Fibroblast of the conjunctiva (primary cell): Measurements from ENCODE around the gene PKDCC.

ENCODE experiments used
- DNase-seq: peaks from one replicate; pipeline ENCODE4 v3.0.0-alpha.2; 2010; ENCODE audit warnings: low read depth

PKDCC gene

GRCh38 chr2:42050010-42050702 is 2.3 kb downstream of the PKDCC start:
- DNase-seq = no peak

- DNase-seq = no peak
Measured at GRCh38 chr2:42050703-42051542, 3.1 kb downstream of the PKDCC start.

- DNase-seq = no peak
Measured at GRCh38 chr2:42051543-42052235, 3.9 kb downstream of the PKDCC start.

- DNase-seq = no peak
Measured at GRCh38 chr2:42052702-42053481, 5.1 kb downstream of the PKDCC start.

GRCh38 chr2:42053482-42053790 is 5.6 kb downstream of the PKDCC start:
- no peak for DNase-seq

- no peak for DNase-seq
Measured at GRCh38 chr2:42053791-42054701, 6.2 kb downstream of the PKDCC start.

- no peak for DNase-seq
Measured at GRCh38 chr2:42054714-42055430, 7.1 kb downstream of the PKDCC start.

GRCh38 chr2:42055573-42056514 is 8.0 kb downstream of the PKDCC start:
- DNase-seq = no peak

GRCh38 chr2:42057159-42057901 is 9.5 kb downstream of the PKDCC start:
- DNase-seq = no peak

- DNase-seq = no peak
Measured at GRCh38 chr2:42057902-42058450, 10.2 kb downstream of the PKDCC start.

GRCh38 chr2:42059261-42059898 is 11.6 kb downstream of the PKDCC start:
- DNase-seq = no peak

GRCh38 chr2:42060028-42060427 is 12.2 kb downstream of the PKDCC start:
- no peak for DNase-seq

- no peak for DNase-seq
Measured at GRCh38 chr2:42060718-42061619, 13.1 kb downstream of the PKDCC start.

- DNase-seq = no peak
Measured at GRCh38 chr2:42061839-42062238, 14.0 kb downstream of the PKDCC start.

GRCh38 chr2:42063431-42064171 is 15.8 kb downstream of the PKDCC start:
- no peak for DNase-seq

- no peak for DNase-seq
Measured at GRCh38 chr2:42064417-42064942, 16.7 kb downstream of the PKDCC start.
